GM19452 (cell line): ENCODE measurements around the gene EDN2.

Source experiments
- ATAC-seq: cut with Tn5 transposase; IDR thresholded peaks from one replicate; pipeline ENCODE4 v1.9.1; 2021; ENCODE audit not compliant: unreplicated experiment

The EDN2 gene

DNA sequence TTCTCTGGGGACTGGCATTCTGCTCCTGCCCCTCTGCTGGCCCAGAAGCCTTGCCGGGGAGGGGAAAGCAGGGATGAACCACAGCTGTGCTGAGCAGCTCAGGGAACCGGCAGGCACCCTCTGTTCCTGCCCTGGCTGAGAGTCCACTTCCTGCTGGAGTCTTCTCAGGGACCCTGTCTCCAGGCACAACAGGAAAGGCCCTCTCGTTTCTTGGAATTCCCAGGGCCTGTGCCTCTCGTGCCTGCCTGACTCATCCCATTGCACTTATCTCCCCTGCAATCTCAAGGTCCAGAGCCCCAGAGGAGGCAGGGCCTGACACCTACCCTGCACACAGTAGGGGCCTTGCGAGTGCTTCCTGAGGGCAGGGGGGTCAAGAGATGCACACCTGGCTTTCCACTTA, 1.1 kb upstream of the EDN2 start:
- ATAC-seq: no peak

DNA sequence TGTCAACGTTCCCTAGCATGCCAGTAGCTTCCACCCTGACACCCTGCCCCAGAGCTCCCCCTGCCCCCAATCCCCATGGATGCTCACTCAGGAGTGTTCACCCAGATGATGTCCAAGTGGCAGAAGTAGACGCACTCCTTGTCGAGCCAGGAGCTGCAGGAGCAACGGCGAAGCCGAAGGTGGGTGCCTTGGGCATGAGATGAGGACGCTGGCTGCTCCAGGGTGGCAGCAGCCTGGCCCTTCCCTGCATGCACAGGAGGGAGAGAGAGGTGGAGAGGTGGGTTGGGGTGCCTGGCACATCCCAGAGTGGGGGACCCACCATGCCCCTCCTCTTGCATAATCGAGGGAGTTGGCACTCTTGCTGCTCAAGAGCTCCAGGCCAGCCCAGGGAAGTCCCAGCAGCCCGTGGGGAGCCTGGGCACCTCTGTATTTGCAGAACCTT, 502 bp downstream of the EDN2 start:
- no peak for ATAC-seq

DNA sequence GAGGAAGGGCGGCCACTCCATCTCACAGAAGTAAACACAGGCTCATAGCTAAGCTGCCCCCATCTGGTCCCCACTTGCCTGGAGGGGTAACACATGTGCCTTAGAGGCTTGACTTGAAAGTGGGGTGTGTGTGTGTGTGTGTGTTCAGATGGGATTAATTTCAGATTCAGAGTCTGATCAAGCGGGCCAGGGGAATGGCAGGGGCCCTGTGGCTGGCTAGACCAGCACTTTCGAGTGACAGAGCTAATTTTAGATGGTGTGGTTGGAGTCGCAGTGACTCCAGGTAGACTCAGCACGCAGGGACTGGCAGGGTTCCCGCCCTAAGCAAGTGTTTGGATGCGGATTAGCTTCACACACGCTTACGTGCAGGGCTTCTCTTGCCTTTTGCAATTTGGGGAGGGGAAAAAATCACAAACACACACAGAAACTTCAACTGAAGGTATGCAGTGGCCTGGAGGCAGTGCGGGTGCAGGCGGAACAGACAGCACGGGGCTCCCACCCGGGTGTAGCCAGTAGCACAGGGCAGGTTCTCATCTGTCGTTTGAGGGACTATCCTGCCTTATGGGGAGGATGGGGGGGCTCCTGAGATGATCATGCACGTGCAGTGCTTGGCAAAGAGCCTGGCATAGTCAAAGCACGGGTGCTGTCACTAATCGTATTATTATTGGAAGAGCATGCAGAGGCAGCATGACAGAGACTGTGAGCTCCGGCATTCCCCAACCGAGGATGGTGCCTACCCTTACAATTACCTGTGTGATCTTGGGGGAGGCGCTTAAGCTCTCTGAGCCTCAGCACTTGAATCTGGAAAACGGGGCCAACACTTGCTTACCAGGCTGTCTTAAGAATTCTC, 1.3 kb downstream of the EDN2 start:
- no peak for ATAC-seq

DNA sequence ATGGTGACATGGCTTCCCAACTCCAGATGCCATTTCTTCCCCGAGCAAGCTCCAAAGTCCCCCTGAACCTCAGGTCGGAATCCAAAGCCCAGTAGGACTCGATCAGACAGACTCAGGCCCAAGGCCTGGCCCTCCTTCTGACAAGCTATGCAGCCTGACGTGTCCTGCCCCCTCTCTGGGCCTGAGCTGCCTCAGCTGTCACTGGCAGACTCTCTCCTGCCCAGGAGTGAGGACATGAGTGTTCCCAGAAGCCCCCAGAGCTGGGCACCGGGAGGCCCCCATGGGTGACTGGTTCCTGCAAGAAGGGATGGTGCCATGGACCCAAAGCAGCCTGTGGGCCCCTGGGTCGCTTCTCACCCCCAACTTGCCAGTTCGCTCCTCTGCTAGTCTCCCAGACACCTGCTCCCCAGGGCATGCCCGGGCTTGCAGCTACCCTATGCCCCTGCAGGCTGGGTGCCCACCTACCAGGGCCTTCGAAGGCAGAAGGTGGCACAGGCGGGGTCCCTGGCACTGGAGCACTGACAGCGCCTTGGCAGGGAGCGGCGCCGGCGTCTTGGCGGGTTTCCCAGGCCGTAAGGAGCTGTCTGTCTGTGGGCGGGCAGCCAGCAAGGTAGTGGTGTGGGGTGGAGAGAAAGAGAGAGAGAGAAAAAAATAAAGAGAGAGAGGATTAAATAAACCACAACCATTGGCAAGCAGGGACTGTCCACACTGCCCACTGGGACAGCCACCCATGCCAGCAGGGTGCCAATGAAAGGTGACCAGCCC, 2.3 kb downstream of the EDN2 start:
- ATAC-seq: no peak

DNA sequence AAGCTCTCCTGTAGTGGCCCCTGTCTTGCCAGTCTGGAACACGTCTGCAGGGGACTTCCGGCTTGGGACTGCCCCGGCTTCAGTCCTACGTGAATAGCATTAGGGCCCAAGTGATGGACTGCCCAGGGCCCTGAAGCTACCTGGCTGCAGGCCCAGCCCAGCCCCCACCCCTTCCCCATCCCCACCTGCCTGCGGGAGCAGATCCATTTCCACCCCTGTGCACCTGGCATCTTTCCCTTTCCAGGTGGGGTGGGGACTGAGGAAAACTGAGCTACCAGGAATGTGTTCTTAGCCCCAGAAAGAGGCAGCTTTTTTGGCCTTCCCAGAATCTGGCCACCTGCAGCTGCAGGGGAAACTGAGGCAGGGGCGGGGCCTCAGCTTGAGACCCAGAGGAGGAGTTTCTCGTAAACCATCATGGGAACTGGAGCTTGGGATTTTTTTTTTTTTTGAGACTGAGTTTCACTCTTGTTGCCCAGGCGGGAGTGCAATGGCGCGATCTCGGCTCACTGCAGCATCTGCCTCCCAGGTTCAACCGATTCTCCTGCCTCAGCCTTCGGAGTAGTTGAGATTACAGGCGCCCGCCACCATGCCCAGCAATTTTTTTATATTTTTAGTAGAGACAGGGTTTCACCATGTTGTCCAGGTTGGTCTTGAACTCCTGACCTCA, 3.2 kb downstream of the EDN2 start:
- no peak for ATAC-seq

DNA sequence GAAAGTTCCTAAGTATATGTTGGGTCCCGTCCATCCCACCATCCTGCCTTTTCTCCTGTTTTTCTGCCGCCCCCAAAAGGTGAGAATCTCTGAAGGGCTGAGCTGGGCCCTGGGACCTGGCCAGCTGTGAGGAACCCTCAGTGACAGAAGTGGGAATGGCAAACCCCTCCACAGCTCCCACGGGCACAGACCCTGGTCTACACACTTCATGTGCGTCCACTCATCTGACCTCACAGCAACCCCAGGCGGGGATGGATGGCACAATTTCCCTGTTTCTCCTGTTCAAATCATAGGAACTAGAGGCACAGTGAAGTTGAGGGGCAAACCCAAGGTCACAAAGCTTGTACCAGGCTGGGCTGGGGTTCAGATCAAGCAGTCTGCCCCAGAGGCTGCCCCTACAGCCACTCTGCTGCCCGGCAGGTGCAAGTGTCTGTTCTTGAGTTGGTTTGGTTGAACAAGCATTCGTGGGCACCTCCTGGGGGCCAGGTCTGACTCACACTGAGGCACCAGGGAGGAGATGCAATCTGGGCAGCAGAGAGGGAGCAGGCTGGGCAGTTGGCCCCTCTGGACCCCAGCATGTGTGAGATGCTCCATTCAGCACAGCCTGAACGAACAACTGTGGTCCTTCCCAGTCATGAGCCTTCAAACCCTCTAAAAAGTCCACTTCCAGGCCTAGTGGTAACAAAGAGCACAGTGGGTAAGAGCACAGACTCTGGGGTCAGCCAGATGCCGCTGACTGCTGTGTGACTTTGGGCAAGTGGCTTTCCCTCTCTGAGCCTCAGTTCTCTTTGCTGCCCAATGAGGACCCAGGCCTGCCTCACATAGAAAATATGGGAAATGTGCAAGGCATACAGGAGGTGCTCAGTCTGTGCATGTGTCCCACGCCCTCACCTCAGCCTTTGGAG, 4.0 kb downstream of the EDN2 start:
- no peak for ATAC-seq

DNA sequence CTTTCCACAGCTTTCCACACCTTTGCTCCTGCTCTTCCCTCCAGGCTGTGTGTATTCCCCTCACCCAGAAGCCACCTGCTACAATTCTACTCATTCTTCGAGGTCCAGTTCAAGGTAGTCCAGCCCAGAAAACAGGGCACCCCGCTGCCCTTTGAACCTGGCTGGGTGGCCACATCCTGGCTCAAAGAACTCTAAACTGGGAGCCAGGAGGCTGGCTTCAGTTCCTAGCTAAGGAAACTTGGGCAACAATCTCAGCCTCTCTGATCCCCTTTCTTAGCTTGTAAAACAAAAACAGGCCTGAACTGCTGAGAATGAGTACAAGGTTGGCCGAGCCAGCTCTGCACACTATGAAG, 4.7 kb downstream of the EDN2 start:
- ATAC-seq: no peak

DNA sequence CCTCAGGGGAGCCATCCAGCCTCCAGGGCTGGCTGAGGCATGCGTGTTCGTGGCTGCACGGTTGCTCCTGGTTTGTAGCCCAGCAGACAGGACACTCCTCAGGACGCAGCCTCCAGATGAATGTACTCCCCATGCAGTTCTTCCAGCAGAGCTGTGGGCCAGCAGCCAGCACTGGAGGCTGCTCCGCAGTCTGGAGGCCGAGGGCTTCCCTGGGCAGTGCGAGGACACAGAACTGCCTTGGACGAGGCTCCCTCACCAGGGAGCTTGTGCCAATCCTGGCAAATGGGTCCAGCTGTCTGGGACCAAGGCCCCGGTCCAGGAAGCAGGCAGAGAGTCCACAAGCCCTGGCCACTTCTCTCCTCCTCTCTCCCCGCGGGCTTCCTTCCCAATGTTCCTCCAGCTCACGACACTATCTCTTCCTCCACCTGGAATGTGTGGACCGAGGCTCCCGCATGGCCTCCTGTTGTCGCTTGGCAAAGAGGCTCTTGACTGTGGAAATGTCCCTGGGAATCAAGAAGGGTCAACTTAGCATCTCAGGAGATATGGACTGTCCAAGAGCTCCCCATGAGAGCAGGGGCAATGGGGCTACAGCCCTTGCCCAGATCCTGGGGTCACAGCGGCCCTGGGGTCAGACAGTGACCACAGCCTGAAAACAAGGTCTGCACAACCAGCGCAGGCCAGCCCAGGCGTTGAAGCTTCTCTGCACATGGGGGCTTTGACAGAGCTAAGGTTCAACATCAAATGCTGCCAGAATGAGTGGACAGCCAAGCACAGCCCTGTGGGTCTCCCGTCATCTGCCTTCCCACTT, 5.3 kb downstream of the EDN2 start:
- no peak for ATAC-seq

DNA sequence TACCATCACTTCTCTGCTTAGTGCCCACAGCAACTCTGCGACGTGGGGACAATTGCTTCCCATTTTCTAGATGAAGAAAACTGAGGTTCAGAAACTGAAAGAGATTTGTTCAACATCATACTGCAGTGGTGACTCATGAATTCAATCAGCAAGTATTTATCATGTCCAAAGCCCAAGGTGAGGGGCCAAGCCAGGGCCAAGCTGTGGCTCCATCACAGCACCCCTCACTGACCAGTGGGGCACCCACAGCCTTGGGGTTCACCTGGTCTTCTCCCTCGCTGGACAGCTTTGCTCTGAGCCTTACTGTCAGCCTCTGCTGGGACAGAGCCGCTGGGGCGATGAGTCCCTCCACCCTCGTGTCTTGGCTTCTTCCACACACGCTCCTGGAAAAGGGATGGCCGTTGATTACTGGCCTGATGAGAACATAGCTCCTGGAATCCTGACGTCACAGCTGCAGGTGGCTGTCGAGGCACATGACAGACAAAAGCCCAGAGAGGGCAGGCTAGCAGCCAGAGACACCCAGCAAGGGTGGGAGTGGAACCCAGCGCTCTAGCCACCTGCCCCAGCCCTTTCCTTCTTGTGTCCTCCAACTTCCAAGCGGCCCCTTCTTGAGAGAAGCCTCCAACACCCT, 6.2 kb downstream of the EDN2 start:
- no peak for ATAC-seq

DNA sequence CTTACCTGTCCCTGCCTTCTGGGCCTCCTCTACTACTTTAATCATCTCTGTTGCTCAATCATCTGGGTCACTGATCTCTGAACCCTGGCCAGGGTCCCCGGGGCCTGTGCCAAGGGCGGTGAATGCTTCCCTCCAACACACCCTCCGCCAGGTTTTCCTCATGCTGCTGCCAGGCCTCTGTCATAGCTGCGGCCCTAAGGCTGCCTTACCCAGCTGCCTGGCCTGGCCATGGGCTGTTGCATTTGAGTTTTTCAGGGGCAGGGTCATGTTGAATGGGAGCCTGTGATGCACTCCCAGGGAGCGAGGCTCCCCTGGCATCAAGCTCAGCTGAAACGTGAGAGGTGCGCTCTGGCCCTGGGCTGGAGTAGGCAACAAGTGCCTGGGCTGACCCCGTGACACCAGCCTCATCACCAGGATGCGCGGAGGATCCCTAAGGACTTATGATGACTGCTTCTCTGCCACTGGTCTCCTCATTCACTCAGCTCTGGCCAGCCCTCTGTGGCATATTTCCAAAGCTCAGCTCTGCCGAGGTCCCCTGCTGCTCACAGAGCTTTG, 7.6 kb downstream of the EDN2 start:
- no peak for ATAC-seq

DNA sequence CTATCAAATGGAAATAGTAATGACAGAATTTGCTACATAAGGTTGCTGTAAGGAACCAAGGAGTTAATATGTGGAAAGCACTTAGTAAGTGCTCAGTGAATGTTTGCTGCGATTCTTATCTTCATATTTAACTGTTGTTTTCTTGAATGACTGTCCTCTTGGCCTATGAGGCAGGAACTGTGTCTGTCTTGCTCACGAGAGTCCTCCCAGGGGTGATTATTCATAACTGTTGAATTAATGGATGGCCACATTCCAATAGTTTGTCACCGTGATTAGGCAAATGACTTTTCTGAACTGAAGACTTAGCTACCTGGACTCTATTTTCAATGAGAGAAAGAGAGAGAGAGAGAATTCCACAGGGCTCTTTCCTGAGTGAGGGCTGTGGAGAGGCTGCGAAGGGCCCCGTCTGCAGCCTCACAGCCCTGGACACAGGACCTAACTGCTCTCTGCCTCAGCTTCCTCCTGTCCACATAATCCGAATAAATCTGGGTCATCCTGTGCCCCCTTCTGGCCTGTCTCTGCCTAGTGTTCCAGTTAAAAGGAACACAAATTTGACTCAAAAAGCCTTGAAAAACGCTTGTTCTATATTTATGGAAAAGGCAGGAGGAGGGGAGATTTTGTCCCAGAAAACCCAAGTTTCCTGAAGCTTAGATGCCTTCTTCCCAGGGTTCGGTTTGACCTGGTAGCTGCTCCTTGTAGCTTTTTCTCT, 8.5 kb downstream of the EDN2 start:
- ATAC-seq: no peak

DNA sequence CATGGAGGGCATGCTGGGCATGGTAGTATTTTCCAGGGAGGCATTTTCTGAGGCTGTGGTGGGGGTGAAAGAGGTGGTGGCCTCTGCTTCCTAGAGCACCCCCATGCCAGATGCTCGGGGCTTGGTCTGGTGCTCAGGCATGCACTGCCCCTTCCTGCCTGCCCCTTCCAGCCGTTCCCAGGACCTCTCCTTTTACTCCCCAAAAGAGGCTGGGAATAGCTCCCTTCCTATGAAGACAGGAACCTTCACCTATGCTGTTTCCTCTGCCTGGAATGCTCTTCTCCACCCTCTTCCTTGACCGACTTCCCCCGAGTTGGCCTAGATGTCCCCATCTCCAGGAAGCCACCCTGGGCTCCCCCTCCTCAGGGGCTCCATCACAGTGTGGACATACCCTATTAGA, 9.1 kb downstream of the EDN2 start:
- no peak for ATAC-seq

DNA sequence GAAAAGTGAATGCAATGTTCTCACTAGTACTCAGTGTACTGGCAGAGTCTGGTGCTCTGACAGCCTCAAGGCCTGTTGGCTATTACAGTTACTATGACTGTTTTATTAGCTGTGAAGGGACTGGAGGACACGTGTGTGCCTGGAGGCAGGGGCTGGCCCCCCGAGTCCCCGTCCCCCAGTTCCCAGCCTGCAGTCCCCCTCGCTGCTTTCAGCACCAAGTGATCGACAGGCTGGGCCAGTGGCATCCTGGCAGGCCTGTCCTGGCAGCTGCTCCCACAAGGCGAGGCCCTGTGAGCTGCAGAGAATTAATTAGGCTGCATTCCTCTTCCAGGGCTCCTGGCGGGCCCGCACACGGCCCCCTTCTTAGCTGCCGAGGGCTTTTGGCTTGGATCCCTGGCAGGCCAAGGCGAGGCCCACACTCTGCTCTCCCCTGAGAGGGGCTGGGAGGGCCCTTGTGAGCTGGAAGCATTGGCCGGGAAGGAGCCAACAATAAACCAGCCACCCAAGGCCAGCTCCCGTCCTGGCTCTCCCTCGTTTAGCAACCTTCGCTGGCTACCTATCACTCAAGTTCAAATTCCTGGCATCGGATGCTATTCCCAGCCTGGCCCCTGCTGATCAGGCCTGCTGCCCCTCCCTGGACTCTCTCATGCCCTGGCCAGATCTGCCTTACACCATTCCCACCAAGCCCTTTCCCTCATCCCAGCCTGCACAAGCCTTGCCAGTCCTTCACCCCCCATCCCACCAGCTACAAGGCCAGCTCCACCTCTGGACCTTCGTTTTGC, 9.8 kb downstream of the EDN2 start:
- no peak for ATAC-seq

DNA sequence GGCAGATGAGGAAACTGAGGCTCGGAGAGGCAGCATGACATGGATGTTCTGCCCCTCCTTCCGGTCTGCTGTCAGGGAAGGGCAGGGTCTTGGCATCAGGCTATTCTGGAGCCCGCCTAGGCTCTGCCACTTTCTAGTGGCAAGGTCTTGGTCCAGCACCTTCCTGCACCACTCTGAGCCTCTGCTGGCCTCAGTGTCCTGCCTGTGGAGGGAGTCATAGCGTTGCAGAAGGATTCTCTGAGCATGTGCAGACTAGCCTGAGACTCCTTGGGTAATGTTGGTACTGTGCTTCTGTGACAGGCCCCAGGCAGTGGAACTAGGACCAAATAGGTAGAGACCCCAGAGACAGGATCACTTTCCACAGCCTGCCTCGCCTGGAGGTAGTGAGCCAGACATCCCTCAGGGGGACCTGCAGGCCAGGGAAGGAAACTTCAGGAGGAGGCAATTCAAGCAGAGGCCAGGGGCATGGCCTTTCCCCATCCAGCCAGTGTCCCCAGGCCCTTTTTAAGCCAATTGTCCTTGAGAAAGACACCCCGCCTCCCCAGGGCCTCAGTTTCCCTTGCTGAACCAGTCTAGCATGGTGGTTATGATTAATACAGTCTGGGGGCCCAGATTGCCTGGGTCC, 10.6 kb downstream of the EDN2 start:
- ATAC-seq: no peak

DNA sequence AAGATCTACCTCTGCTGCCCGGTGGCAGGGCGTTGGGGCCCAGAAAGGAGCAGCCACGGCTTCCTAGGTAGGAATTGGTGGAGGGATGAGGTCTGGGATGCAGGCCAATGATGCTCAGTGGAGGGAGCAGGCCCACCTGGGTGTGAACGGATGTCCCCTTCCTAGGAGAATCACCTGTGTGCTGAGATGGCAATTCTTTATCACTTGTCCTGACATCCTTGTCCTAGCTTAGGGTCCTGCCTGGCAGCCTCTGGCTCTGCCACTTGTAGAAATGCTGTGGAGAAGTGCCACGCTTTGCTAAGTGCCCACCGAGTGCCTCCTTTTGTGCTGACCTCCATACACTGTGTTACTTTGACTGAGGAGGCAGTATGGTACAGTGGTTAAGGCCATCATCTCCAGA, 12.8 kb downstream of the EDN2 start:
- no peak for ATAC-seq

DNA sequence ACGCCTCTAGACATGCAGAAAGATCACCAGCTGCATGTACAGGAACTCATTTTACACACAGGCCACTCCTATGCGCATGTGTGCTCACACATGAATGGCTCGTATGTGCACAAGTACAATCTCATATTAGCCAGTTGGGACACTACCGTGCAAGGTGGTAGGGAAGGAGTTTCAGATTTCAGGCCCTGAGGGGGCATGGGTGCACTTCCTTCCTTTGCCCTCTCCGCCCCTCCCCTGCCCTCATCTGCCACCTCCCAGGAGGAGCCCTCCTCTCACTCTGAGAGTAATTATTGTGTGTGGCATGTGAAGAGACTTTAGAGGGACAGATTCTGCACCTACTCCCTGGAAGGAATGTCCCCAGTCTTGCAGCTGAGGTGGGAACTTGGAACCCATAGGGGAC, 14.8 kb downstream of the EDN2 start:
- ATAC-seq: no peak

DNA sequence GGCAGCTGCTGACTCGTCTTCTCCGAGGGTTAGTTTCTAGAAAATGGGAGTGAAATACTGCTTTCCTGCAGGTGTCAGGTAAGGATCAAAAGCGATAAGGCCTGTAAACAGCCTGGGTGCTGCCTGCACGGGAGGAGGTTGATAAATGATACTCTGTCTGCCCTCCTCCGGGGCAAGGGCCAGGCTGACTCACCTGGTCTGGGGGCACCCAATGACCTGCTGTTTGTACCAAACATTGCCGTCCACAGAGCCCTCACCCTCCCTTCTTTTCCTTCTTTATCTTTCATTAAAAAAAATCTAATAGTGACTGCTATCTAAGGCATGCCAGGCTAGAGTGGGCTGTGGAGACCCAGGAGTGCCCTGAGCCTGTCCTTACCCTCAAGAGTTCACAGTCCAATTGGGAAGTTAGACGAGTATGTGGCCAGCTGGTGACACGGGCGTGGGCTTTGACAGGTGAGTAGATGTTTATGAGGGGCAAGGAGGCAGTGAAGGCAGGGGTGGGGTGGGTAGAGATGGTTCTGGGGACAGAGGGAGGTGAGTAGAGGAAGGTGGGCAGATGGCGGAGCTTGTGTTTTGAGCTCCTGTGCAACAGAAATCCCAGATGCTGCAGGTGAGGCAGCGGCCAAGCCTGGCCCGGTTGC, 16.2 kb downstream of the EDN2 start:
- no peak for ATAC-seq
